Mesothelial cell of epicardium (in vitro differentiated cells): ENCODE measurements around the gene CLINT1. TPM values are rescaled to one million over a fixed set of nuclear protein-coding genes. Genes with fewer than 3 reads are reported as not detected.

ENCODE experiments used
- DNase-seq, 2 experiments: peaks; one replicate each; pipeline ENCODE4 v3.0.0; 2021; ENCODE audit warnings: low spot score in 2 of 2; ENCODE audit not compliant: unreplicated experiment in 2 of 2
- H3K27ac Mint-ChIP-seq: 2 replicates; pipeline ENCODE4 v1.8.0; 2021; ENCODE audit warnings: mixed read lengths
- H3K27me3 Mint-ChIP-seq: 2 replicates; pipeline ENCODE4 v1.8.0; 2021; ENCODE audit warnings: low read depth, mixed read lengths
- H3K36me3 Mint-ChIP-seq: 2 replicates; pipeline ENCODE4 v1.8.0; 2021; ENCODE audit warnings: mixed read lengths
- H3K4me1 Mint-ChIP-seq: 2 replicates; pipeline ENCODE4 v1.8.0; 2021; ENCODE audit warnings: mixed read lengths
- H3K4me3 Mint-ChIP-seq: 2 replicates; pipeline ENCODE4 v1.8.0; 2021; ENCODE audit warnings: mild to moderate bottlenecking, moderate library complexity, mixed read lengths
- H3K9me3 Mint-ChIP-seq: 2 replicates; pipeline ENCODE4 v1.8.0; 2021; ENCODE audit warnings: mixed read lengths
- total RNA-seq: library from RNA; stranded (reverse); gene quantifications from 3 replicates; pipeline ENCODE4 v1.2.1, GENCODE V29; 2021
- TF ChIP-seq, protein P1 (sequence below): fragments of 200-600 bp; sonication (generic); IDR thresholded peaks from one replicate; pipeline ENCODE4 v1.5.0; 2021; ENCODE audit warnings: antibody characterized with exemption; ENCODE audit not compliant: unreplicated experiment

Gene CLINT1
- total RNA-seq, 1 donor from 2014 or later, result 74.8 TPM

DNA sequence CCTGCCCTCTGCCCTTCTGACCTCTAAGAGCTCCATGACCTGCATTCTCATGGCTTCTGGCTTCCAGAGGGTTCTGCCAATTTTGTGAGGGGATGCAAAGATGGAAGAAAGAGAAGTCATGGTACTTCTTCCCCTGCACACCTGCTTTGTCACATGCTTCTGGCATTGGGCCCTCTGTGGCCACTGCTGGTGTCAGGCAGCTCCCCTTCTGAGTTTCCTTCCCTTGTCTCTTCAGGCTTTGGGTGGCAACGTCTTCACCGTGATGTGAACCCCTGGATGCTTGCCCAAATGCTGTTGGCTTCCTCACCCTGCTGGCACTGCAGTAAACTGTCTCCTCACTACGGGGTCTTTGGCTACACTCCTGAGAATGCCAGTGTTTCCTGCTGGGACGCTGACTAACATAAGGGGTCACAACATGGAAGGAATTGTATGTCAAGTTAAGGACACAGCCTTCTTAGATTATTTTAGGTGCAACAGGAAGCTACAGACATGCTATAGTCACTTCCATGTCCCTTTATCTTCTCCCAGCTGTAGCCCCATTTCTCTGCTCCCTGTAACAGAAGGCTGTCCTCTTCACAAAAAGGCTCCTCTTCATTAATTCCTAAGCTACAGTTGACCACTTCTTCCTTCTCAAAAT, 8.9 kb upstream of the CLINT1 start:
- no peak for DNase-seq
- Mint-ChIP-seq H3K4me3 (no peak overlapping the region), H3K27ac (no peak overlapping the region)

DNA sequence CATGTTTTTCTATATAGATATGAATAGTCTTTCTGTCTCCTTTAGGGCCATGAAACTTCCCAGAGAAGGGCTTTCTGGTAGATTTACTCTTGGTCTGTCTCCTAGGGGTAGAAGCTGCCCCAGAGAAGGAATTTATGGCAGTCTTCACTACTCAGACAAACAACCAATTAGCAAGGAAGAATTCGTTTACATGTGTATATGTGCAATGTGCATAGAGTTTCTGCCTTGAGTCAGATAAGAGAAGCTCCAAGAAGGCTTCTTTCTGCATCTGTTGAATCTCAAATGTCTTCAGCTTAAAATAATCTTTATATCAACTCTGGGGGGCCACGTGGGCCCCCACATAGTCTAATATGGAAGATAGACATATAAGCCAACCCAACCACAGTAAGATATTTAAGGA, 7.6 kb upstream of the CLINT1 start:
- H3K9me3 Mint-ChIP-seq, result peaks cover 3% of the 10 kb centered on the region
- no peak overlapping the region for H3K27ac Mint-ChIP-seq
- no peaks in the 10 kb centered on the region for H3K27me3 Mint-ChIP-seq
- TF ChIP-seq, protein P1, sequence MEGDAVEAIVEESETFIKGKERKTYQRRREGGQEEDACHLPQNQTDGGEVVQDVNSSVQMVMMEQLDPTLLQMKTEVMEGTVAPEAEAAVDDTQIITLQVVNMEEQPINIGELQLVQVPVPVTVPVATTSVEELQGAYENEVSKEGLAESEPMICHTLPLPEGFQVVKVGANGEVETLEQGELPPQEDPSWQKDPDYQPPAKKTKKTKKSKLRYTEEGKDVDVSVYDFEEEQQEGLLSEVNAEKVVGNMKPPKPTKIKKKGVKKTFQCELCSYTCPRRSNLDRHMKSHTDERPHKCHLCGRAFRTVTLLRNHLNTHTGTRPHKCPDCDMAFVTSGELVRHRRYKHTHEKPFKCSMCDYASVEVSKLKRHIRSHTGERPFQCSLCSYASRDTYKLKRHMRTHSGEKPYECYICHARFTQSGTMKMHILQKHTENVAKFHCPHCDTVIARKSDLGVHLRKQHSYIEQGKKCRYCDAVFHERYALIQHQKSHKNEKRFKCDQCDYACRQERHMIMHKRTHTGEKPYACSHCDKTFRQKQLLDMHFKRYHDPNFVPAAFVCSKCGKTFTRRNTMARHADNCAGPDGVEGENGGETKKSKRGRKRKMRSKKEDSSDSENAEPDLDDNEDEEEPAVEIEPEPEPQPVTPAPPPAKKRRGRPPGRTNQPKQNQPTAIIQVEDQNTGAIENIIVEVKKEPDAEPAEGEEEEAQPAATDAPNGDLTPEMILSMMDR, result no peak
- H3K36me3 Mint-ChIP-seq, result no peaks in the 10 kb centered on the region
- peaks cover 3% of the 10 kb centered on the region for H3K4me1 Mint-ChIP-seq
- no peak for DNase-seq
- H3K4me3 Mint-ChIP-seq, result no peak overlapping the region

More for the DNA sequence above, 8.9 kb upstream of the CLINT1 start:
- TF ChIP-seq, protein P1, result no peak
- H3K9me3 Mint-ChIP-seq, result peaks cover 3% of the 10 kb centered on the region
- no peaks in the 10 kb centered on the region for H3K27me3 Mint-ChIP-seq
- H3K36me3 Mint-ChIP-seq, result no peaks in the 10 kb centered on the region
- H3K4me1 Mint-ChIP-seq, result no peaks in the 10 kb centered on the region

DNA sequence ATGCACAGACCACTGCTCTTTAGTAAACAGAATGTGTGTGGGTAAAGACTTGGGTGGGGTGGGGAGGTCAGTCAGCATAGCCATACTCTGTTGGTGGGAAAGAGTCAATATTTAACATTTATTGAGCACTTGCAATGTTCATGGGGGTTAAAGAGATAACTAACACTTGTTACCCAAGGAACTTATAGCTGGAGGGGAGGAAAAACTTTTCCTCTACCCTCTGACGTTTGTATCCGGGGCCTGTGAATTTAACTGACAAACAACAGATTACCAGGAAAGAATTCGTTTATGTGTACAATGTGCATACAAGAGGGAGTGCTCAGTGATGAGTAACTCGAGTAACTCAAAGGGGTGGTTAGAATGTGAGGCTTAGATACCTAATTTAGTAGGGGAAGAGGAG, 6.8 kb upstream of the CLINT1 start:
- Mint-ChIP-seq H3K4me3 (no peak overlapping the region), H3K9me3 (peaks cover 3% of the 10 kb centered on the region), H3K36me3 (no peaks in the 10 kb centered on the region), H3K4me1 (peaks cover 11% of the 10 kb centered on the region), H3K27ac (no peak overlapping the region), H3K27me3 (no peaks in the 10 kb centered on the region)
- no peak for DNase-seq
- TF ChIP-seq, protein P1, result no peak

DNA sequence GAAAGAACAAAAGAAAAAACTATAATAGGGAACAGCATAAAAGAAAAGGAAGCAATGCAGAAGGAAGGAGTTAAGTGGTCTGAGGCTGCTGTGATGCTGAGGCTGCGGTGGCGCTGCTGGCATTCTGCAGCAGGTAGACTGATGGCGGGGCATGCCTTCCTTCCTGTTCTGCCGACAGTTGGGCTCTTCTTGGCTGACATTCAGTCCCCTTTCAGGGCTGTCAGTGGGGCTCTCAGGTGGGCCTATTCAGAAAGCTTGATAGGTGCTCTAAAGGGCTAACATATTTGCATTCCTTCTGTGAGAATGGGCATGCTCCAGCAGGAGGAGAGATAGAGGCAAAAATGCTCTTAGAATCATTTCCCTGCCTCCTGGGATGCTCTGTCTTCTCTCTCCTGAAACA, 5.1 kb upstream of the CLINT1 start:
- Mint-ChIP-seq H3K36me3 (no peaks in the 10 kb centered on the region), H3K9me3 (no peaks in the 10 kb centered on the region), H3K27me3 (no peaks in the 10 kb centered on the region), H3K4me1 (peaks cover 19% of the 10 kb centered on the region), H3K4me3 (no peak overlapping the region), H3K27ac (no peak overlapping the region)
- TF ChIP-seq, protein P1, result no peak
- DNase-seq, result no peak

DNA sequence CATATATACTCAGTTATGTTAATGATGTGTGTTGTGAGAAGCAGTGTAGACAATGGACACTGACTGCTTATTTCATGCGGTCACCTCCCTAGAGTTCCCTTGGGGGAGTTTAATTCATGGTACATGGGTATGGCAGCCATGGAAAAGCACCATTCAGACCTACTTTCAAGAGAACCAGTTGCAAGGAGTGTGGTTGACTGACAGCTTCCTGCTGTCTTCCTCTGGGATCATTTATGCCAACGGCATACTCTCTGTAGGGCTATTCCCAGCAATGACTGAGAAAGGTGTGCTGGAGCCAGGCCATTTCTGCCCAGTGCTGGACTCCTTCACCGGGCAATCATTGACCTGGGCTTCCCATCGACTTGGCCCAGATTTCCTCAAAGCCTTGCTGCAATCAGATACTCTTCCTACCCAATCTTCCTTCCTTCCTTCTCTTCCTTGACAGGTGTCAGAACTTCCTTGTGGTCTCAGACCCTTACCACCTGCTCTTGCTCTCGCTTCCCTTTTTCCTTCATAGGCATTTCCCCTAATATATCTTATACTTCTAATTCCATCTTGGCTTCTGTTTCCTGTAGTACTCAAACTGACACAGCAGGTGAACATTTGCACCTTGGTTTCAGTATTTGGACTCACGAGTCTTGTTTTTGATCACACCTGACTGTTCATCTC, 3.4 kb upstream of the CLINT1 start:
- peaks cover 30% of the 10 kb centered on the region for H3K4me1 Mint-ChIP-seq
- TF ChIP-seq, protein P1, result no peak
- no peak for DNase-seq
- H3K9me3 Mint-ChIP-seq, result no peaks in the 10 kb centered on the region
- H3K27ac Mint-ChIP-seq, result no peak overlapping the region
- H3K4me3 Mint-ChIP-seq, result no peak overlapping the region
- H3K27me3 Mint-ChIP-seq, result no peaks in the 10 kb centered on the region
- H3K36me3 Mint-ChIP-seq, result no peaks in the 10 kb centered on the region
